DOHH2 (cell line): ENCODE measurements around the gene F9.

Experiments used
- CTCF ChIP-seq: fragments of 200-600 bp; sonication (generic); IDR thresholded peaks from one replicate; pipeline ENCODE4 v1.5.1; 2014; ENCODE audit warnings: antibody characterized with exemption, mild to moderate bottlenecking, low read depth, low read length; ENCODE audit not compliant: poor library complexity, severe bottlenecking
- EZH2phosphoT487 ChIP-seq: fragments of 200-600 bp; sonication (generic); IDR thresholded peaks from 2 replicates; pipeline ENCODE4 v1.6.1; 2017; ENCODE audit warnings: borderline replicate concordance, mild to moderate bottlenecking, antibody characterized with exemption, low read length, moderate library complexity, mixed read lengths

DNA sequence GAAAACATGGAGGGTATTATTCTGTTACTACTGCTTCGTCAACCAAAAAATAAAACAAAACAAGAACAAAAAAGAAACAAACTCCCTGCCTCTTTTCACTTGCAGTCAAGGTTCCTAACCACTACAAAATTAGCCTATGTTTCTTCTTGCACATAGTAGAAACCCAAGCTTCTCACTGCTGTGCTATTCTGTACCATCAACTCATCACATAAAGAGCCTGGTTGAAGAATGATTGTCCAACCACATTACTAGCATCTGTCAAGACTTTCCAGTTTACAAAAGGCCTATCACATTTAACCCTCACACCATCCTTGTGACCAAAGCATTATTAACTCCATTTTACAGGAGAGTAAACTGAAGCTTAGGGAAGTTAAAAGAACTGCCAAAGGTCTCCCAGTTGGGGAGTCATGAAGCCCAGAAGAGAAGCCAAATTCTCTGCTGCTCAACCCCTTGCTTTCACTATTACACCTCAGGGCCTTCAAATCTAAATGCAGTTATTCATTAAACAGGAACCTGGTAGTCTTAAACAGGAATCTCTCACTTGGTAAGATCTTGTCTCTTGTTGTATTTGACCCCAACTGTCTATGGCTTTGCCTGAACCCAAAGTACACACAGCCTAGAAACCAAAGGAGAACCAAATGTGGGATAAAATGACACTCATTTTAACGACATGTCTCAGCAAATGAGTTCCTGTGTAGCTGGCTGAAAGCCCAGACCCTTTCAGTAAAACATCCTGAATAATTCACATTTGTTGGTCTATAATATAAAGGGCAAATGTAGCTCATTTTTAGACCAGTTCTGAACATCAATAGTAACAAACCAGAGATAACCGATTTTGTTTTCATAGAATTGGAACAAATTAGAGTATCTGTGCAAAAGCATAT is 8.6 kb downstream of the F9 start:
- TF ChIP-seq CTCF (no peak), EZH2phosphoT487 (no peak)
